Lower leg skin (tissue), 4 donors: ENCODE results near the gene AKAP6. TPM values are rescaled to one million over a fixed set of nuclear protein-coding genes. Genes with fewer than 3 reads are reported as not detected.

Experiments used
- DNase-seq, 2 donors: peaks; one replicate each; pipeline ENCODE4 v3.0.0-alpha.2; 2019; ENCODE audit warnings: low spot score in 2 of 2
- H3K4me3 ChIP-seq: fragments of 200-600 bp; sonication (generic); 2 replicates; pipeline ENCODE4 v1.5.1; 2017; ENCODE audit warnings: mild to moderate bottlenecking, low read depth; ENCODE audit not compliant: poor library complexity, severe bottlenecking
- CTCF ChIP-seq, 3 donors: fragments of 450-650 bp; IDR thresholded peaks; one replicate each; pipeline ENCODE4 v1.5.1; 2016; ENCODE audit warnings: antibody characterized with exemption in 3 of 3, mild to moderate bottlenecking in 3 of 3, moderate library complexity in 2 of 3
- POLR2A ChIP-seq, 2 donors: fragments of 450-650 bp; IDR thresholded peaks; one replicate each; pipeline ENCODE4 v1.6.1; 2016 to 2017; ENCODE audit warnings: antibody characterized with exemption in 2 of 2, mild to moderate bottlenecking in 1 of 2, moderate library complexity in 1 of 2
- WGBS, 2 donors: methylation state at CpG; one replicate each; pipeline ENCODE4 v1.1.5; 2018; 5-methylcytosine and 5-hydroxymethylcytosine counted together
- intact Hi-C: fragments of 100-400 bp; cut with DNase I; formaldehyde crosslinking; loops from one replicate; pipeline ENCODE4 v1.15.0; 2023; ENCODE audit warnings: low total_unique reads
- total RNA-seq, 4 donors: library from RNA; depleted of rRNA; stranded (reverse); fragments of >200 nt; gene quantifications; one replicate each; pipeline ENCODE4 v1.1.0, GENCODE V29; 2016

The AKAP6 gene
- total RNA-seq, 4 donors from 2014 or later, result 2.3 to 13.3 (median 3.6) TPM

GRCh38 chr14:32473464-32473855 is 144.4 kb downstream of the AKAP6 start:
- DNase-seq, result peak; percentile 84 to 92
- H3K4me3 ChIP-seq, result no peak overlapping the region
- WGBS, 2 donors, result 17 to 29% methylated on average over 3 of the region's 3 CpGs
- intact Hi-C loops, result no loop called here
- TF ChIP-seq CTCF (IDR thresholded peaks at IDR 0.05), result no peak
- no peak for TF ChIP-seq POLR2A (IDR thresholded peaks at IDR 0.05)

- TF ChIP-seq POLR2A (IDR thresholded peaks at IDR 0.05), result no peak
- no peak for TF ChIP-seq CTCF (IDR thresholded peaks at IDR 0.05)
- 55 to 58% methylated on average over 5 of the region's 5 CpGs for WGBS, 2 donors
- H3K4me3 ChIP-seq, result no peak overlapping the region
- DNase-seq, result no peak
- intact Hi-C loops, result no loop called here
These were observed 145.5 kb downstream of the AKAP6 start for GRCh38 chr14:32474478-32475195.

GRCh38 chr14:32476532-32476931 is 147.4 kb downstream of the AKAP6 start:
- WGBS, 2 donors, result 70 to 74% methylated on average over 4 of the region's 4 CpGs
- no peak for TF ChIP-seq CTCF (IDR thresholded peaks at IDR 0.05)
- no peak for TF ChIP-seq POLR2A (IDR thresholded peaks at IDR 0.05)
- intact Hi-C loops, result no loop called here
- no peak overlapping the region for H3K4me3 ChIP-seq
- DNase-seq, result no peak

GRCh38 chr14:32477396-32477795 is 148.3 kb downstream of the AKAP6 start:
- 39 to 47% methylated on average over 3 of the region's 3 CpGs for WGBS, 2 donors
- DNase-seq, result no peak
- intact Hi-C loops, result no loop called here
- H3K4me3 ChIP-seq, result no peak overlapping the region
- TF ChIP-seq CTCF (IDR thresholded peaks at IDR 0.05) (no peak), POLR2A (IDR thresholded peaks at IDR 0.05) (no peak)

- 17 to 47% methylated on average over 3 of the region's 3 CpGs for WGBS, 2 donors
- intact Hi-C loops, result no loop called here
- DNase-seq, result no peak
- H3K4me3 ChIP-seq, result no peak overlapping the region
- TF ChIP-seq CTCF (IDR thresholded peaks at IDR 0.05) (no peak), POLR2A (IDR thresholded peaks at IDR 0.05) (no peak)
These were observed 149.0 kb downstream of the AKAP6 start for GRCh38 chr14:32478050-32478449.

- intact Hi-C loops, result no loop called here
- 73 to 81% methylated on average over 1 of the region's 1 CpG for WGBS, 2 donors
- no peak overlapping the region for H3K4me3 ChIP-seq
- DNase-seq, result no peak
- TF ChIP-seq CTCF (IDR thresholded peaks at IDR 0.05), result no peak
- TF ChIP-seq POLR2A (IDR thresholded peaks at IDR 0.05), result no peak
These were observed 151.2 kb downstream of the AKAP6 start for GRCh38 chr14:32480337-32480736.
